Erythroblast (primary cell): ENCODE results near the gene DPH2.

Source experiments
- GATA1 ChIP-seq: IDR thresholded peaks from 2 replicates; pipeline ENCODE4 v1.6.1; 2011; ENCODE audit warnings: low read depth, mild to moderate bottlenecking, control low read depth, low read length, moderate library complexity
- POLR2A ChIP-seq: IDR thresholded peaks from 2 replicates; pipeline ENCODE4 v1.6.1; 2011; ENCODE audit warnings: mild to moderate bottlenecking, low read length

- TF ChIP-seq POLR2A (no peak), GATA1 (no peak)
Observed at GRCh38 chr1:43981636-43982035, 11.8 kb downstream of the DPH2 start.
